HG03103 (cell line): Measurements from ENCODE around the gene DAP.
"Not testable (repeated sequence)": the region's sequence is repeated elsewhere in the genome, so short reads cannot be mapped to it uniquely, and the experiment has no call there.

Experiments
- ATAC-seq: cut with Tn5 transposase; IDR thresholded peaks from one replicate; pipeline ENCODE4 v1.9.1; 2021; ENCODE audit warnings: low read depth; ENCODE audit not compliant: unreplicated experiment

Gene DAP

DNA sequence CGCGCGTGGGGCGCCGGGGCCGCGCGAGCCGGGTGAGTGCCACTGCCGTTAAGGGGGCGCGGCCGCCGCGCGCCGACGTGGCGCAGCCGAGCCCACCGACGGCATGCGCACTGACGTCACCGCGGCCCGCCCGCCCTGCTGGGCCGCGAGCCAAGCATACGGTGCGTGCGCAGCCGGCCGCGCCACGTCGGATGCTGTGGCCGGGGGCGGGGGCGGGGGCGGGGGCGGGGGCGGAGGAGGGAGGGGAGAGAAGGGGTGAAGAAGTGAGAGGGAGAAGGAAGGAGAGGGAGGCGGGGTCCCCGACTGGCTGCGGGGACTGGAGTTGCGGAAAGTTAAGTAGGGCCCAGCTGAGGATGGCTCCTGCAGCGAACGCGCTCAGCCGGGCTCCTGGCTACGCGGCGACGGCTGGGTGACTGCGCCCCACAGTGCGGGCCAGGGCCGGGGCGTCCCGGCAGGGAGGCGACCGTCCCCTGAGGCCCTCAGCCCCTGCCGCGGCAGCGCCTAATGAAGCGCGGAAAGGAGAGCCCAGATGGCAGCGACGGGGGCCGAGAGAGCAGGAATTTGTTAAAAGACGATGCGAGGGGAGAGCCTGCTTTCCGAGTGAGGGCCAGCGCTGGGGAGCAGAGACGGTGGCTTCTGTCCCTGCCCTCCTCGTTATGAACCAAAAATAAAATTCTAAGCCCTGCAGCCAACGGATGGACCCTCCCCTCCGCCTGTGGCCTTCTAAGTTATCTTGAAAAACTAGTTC lies at the start of gene DAP:
Gene DAP, minus strand, starts transcription at position 50 of the 748 bp plus-strand sequence. CDS start 166 bp downstream, outside the sequence.
- ATAC-seq = peak; percentile 66

DNA sequence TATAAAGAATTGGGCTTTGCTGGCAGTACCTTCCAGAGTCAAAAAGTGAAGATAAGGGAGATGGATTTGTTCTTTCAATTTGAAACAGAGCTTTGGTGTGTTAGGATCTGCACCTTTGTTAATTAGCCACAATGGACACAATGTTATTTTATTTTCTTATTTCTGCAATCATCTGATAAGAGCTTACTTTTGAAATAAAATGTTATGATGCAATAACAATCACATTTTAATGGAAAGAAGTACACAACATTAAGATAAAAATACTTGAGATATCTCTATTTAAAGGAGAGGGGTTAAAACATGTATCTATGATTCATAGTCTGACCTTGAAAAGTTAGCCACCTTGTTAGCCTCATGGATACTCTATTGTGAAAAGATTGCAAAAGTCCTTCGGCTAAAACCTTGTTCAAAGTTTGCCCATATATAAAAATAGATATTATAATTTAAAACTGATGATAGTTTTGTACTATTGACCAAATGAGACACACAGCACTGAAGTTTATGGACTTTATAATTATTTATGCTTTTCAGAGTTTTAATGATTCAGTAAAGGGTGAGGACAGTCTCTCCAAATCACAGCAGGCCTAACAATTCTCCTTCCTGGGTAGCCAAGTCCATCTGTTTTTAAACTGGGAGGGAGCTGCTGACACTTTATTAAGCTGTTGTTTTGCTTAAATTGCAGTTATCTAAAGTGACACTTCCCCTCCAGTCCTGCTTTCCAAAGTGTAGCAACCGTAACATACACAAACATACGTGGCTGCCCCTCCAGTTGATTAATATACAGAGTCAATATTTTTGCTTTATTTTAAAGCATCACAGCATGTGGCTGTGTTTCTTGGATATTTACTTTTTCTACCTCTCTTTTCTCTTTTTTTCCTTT lies 47.6 kb upstream of the DAP start:
- no peak for ATAC-seq

- no peak for ATAC-seq
These were observed 41.1 kb upstream of the DAP start for GRCh38 chr5:10801931-10802666.

DNA sequence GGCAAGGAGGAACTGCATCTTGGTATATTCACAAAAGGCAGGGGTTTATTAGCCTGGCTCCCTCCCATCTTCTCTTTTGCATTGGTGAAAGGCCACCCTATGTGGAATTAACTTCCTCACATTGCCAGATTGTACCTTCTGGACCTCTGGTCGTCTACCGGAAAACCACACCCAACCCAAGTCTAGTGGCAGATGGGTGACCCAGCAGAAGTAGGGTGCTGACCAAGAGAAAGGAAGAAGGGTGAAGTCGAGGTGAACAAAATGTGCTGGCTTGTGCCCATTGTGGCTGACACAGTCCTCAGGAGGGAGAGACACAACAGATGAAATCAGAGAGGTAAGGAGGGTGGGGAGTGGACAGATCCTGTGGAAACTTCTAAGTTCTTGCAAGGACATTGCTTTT lies 39.8 kb upstream of the DAP start:
- ATAC-seq = no peak

- ATAC-seq = no peak
These were observed 36.2 kb upstream of the DAP start for GRCh38 chr5:10797261-10797660.

DNA sequence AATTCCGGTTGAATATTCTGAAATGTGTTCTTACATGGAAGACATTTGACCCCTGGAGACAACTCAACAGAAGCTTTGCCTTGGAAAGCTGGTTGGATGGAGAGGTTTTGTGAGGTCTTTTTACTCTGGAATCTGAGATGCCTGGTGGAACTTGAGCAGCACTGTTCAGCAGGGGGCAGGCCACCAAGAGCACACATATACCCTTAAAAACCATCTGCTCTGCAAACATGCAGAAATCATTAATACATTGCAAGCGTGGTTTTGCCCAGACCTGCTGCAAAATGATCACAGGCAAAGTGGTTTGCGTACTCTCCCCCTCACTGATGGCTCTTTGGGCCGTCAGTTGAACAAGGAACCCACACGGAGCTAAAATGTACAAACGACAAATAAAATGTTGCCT lies 32.8 kb upstream of the DAP start:
- ATAC-seq = no peak

GRCh38 chr5:10792336-10792735 lies 31.3 kb upstream of the DAP start:
- no peak for ATAC-seq

- no peak for ATAC-seq
These were observed 28.7 kb upstream of the DAP start for GRCh38 chr5:10789726-10790125.

GRCh38 chr5:10789021-10789420 lies 28.0 kb upstream of the DAP start:
- ATAC-seq = no peak

- no peak for ATAC-seq
These were observed 27.3 kb upstream of the DAP start for GRCh38 chr5:10788358-10788757.

GRCh38 chr5:10786835-10787234 lies 25.8 kb upstream of the DAP start:
- ATAC-seq = no peak

- ATAC-seq = not testable (repeated sequence)
These were observed 19.2 kb upstream of the DAP start for GRCh38 chr5:10780208-10780607.

DNA sequence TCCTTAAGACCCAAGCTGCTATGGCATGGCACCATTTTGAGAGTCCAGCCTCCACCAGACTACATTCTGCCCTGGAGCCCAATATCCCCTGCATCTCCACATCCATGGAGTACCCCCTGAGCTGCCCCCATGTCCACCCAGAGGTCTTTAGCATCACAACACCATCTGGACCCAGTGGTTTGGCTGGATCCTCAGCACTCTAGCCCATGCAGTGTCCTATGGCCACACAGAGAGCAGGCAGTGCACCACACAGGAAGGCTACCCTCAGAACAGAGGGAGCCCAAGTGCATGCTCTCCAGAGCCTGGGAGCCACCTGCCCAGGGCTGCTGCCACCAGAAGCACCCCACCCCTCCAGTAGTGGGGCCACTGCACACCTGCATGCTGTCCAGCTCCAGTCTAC lies 18.6 kb upstream of the DAP start:
- no peak for ATAC-seq

GRCh38 chr5:10778179-10778910 lies 17.3 kb upstream of the DAP start:
- no peak for ATAC-seq

- ATAC-seq = no peak
These were observed 14.6 kb upstream of the DAP start for GRCh38 chr5:10775646-10776045.

GRCh38 chr5:10772901-10773585 lies 12.0 kb upstream of the DAP start:
- no peak for ATAC-seq

GRCh38 chr5:10768328-10768899 lies 7.4 kb upstream of the DAP start:
- ATAC-seq = no peak

DNA sequence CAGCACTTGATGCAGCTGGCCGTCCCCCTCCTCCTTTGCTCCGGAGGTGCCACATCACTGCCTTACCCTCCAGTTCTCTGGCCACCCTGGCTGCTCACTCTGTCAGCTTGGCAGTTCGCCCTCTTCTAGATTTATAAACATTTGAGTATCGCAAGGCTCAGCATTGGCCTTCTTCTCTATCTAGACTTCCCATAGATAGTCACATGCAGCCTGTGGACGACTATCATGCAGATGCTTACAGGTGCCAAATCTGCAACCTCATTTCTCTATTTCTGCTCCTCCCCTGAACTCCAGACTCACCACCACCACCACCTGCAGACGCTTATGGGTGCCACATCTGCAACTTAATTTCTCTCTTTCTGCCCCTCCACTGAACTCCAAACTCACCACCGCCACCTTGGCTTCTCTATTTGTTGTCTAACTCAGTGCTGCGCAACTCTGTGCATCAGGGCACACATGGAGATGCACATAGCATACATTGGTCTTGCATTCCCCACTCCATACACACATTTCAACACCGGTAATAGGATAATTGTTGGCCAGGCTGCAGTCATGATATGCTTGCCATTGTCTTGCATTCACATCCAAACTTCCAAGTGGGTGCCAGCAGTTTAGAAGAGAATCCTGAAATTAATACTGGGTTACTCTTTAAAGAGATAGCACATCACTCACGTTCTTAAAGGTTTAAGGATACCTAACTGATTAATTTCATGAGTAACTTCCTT lies 1.9 kb upstream of the DAP start:
- ATAC-seq = no peak
